Activated CD8-positive, alpha-beta memory T cell treated with anti-CD3 and anti-CD28 coated beads for 24 hours (primary cell): Measurements from ENCODE around the gene GALK2.
A peak's percentile ranks its signal among the peaks of the same experiment; 100 is the strongest.
"Not testable (repeated sequence)": the region's sequence is repeated elsewhere in the genome, so short reads cannot be mapped to it uniquely, and the experiment has no call there.

Experiments
- DNase-seq: peaks from one replicate; pipeline ENCODE4 v3.0.0-alpha.2; 2020

GALK2 gene

DNA sequence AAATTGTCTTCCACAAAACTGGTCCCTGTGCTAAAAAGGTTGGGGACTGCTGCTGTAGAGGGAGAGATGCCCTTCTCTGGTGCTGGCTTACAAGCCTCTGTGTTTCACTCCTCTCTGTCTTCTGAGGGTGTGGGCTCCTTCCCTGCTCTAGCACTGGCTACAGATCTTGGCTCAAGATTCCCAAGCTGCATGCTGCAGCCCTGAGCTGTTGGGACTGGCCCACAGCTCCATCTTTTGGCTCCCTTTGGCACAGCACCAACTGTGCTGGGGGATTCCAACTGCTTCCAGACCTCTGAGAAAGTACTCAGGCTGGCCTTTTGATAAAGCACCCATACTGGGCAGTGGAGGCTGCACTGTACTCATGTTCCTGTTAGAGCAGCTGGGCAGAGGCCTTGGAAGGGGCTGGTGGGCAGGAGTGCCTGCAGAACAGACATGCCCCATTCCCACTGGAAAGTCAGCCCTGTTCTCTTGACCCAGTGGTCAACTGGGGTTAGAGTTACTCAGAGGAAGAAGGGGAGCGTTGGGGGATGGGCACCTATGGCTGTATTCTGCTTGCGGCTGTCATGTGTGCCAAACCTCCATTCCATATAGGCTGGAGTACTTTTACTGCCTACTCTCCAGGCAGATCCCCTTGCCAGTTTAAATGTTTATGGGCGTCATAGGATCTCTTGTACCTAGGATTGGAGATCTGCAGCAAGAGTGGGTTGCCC lies 55.7 kb downstream of the GALK2 start:
- no peak for DNase-seq

- DNase-seq: no peak
These were observed 57.6 kb downstream of the GALK2 start for GRCh38 chr15:49227602-49228001.

- no peak for DNase-seq
These were observed 59.9 kb downstream of the GALK2 start for GRCh38 chr15:49229922-49230321.

GRCh38 chr15:49232236-49232806 lies 62.3 kb downstream of the GALK2 start:
- no peak for DNase-seq

GRCh38 chr15:49235446-49236124 lies 65.5 kb downstream of the GALK2 start:
- DNase-seq: peak; percentile 66

- DNase-seq: no peak
These were observed 66.8 kb downstream of the GALK2 start for GRCh38 chr15:49236869-49237268.

DNA sequence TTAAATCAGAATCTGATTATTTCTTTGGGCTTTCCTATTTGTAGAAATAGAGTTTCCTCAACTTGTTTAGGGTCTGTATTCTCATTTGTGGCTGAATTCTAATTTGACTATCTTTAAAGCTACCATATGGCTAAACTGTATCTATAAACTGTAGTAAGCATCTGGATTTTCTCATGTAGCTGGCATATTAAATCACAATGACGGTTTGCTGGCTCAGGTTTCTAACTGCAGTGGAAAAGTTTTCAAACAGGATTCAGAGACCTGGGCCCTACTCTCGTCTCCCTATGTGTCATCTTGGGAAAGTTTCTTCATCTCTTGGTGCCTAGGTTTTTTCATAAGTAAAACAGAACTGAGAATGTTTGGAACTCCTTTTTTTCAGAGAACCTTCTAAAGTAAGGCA lies 68.3 kb downstream of the GALK2 start:
- DNase-seq: no peak

DNA sequence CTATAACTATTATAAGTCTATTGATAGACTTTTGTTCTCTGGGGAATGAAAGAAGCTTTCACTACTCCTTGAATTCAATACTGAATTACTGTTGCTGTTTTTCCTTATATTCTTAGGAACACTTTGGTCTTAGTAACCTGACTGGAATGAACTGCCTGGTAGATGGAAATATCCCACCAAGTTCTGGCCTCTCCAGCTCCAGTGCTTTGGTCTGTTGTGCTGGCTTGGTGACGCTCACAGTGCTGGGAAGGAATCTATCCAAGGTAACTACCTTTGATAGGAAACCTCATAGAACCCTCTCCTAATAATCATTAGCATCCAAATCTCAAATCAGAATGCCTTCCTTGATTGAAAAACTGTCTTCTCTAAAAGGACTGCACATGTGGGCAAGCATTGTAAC lies 69.1 kb downstream of the GALK2 start:
- no peak for DNase-seq

DNA sequence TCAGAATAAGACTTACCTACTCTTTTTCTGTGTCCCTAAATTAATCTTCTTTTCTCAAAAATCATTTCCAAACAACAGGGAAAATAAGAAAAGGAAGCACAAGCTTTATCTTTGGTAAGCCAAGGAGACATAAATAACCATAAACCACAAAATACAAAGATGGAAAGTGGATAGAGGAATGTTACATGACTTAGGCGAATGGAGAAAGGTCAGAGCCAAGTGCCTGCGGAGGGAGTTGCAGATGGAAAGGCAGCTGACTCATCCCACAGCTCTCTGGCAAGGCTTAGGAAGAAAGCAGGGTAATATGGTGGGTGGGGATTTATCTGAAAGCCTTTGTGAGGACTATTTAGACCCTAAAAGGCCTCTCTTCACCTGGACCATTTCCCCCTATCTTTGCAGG lies 72.8 kb downstream of the GALK2 start:
- DNase-seq: no peak

DNA sequence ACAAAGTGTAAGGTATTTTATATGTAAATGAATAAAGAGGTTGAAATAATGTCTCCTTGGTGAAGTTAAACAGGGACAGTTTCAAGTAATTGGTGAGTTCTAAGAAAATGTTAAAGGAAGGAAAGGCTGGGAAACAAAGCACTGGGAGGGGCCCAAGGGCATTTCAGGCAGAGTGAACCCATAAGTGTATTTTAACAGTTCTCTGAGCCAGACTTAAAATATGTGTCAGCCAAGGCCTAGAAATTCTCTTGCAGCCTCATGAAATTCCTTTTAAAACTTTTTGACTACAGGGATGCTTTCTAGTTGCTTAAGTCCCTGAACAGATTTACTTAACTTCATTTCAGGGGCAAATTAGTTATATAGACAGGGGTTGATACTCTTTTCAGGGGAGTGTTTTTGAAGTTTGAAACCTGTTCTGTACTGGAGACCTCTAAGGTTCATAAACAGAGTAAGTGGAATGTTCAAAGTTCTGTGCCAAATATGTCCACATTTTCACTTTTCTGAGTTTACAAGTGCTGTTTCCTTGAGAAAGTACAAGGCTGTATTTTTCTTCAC lies 77.6 kb downstream of the GALK2 start:
- no peak for DNase-seq

DNA sequence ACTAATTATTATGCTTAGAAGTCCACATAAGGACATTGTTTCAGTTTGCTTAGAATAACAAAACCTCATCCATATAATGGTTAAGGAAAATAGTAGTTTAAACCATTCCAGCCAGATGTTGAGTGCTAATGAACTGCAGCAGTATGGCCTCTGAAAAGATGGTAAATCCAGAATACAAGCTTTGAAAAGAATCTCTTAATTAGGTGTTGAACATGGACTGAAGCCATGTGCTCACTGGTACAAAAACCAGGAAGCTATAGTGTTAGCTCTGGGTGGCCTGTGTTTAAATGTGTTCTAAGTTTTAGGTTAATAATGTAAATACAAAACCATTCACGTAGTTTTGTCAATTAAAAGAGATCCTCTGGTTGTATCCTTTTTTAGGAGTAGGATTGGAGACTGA lies 78.2 kb downstream of the GALK2 start:
- no peak for DNase-seq

DNA sequence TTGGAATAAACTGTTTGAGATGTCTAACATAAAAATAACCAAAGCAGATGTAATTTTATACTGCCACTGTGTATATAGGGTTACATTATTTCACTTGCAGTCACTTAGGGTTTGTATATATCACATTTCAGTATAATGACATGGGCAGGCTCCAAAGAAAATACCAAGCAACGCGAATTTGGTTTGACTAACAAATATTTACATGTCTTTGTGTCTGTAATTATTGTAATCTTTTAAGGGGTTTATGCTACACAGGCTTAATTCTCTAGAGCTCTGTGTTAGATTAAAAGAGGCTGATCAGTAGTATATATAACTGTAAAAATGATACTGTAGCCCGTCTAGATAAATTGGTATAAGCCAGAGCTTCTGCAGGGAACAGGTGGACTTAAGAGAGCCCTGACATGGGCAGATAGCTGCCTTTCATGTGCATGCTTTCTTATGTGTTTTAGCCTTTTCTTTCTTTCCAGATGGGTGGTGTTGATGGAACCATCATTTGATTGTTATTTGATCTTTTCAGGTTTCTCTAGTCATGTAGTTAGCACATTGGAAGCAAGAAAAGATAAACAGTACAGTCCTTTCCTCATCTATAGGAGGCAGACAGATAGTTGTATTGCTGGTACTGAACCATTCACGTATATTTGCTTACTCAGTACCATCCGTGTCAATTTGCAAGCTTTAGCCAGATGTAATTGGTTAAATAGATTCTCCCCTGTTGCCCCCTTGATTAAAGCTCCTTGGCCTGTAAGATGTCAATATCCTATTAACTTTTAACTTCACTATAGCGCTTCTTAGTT lies 86.1 kb downstream of the GALK2 start:
- no peak for DNase-seq

DNA sequence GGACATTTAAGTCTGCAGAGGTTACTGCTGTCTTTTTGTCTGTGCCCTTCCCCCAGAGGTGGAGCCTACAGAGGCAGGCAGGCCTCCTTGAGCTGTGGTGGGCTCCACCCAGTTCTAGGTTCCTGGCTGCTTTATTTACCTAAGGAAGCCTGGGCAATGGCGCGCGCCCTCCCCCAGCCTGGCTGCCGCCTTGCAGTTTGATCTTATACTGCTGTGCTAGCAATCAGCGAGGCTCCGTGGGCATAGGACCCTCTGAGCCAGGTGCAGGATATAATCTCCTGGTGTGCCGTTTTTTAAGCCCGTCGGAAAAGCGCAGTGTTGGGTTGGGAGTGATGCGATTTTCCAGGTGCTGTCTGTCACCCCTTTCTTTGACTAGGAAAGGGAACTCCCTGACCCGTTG lies 95.1 kb downstream of the GALK2 start:
- DNase-seq: not testable (repeated sequence)

GRCh38 chr15:49265911-49266310 lies 95.9 kb downstream of the GALK2 start:
- no peak for DNase-seq

GRCh38 chr15:49270541-49271421 lies 100.7 kb downstream of the GALK2 start:
- no peak for DNase-seq

GRCh38 chr15:49273734-49274318 lies 103.8 kb downstream of the GALK2 start:
- no peak for DNase-seq

GRCh38 chr15:49278751-49279150 lies 108.7 kb downstream of the GALK2 start:
- DNase-seq: no peak

GRCh38 chr15:49279521-49280456 lies 109.7 kb downstream of the GALK2 start:
- no peak for DNase-seq

DNA sequence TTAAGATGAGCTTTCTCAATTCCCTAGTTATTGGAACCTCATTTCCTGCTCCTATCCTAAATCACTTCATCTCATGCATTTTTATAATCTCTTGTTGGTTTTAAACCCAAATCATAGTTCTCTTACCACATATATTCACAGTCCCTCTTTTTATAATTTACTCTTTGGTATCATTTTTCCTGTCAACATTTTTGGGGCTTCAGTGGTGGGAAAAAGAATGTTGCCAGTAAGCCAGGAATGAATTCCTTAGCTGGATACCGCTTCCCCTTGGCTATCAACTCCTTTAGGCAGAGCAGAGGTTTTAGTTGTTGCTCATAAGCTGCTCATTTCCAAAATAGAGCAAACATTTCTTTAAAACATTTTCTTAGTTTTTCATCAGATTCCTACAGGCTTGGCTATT lies 112.3 kb downstream of the GALK2 start:
- no peak for DNase-seq

DNA sequence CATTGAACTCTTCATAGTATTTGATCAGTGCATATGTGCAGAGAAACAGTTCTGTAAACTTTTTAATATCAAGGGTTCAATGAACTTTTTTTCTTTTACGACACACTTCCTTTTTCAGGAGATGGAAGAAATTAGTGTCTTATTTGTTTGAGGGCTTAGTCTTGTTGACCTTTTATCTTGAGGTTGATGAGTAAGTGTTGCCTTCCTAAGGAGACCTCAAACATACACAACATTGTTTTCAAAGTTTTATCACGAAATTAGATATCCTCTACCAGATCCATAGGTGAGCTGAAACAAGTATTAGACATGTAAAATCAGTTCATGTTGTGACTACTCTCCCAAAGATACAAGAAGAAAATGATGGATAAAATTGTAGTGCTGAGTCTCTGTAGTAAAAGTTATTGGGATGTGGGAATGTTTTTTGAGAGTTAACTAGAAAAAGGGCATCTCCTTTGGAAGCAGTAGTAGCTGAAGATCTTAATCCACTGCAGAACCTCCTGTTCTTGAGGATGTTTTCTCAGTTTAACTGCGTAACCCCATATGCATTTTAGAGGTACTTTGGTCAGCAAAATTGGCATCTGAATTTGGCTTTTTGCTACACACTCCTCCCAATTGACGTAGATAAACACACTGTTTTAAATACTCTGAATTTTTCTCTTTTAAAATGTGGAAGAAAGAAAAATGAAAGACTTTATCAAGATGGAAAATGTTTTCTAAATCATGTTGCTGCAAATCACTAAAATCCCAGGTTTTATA lies 116.8 kb downstream of the GALK2 start:
- no peak for DNase-seq
